Adrenal gland (tissue), 12 donors: ENCODE results near the gene CHMP1A. TPM values are rescaled to one million over a fixed set of nuclear protein-coding genes. Genes with fewer than 3 reads are reported as not detected.

Experiments
- DNase-seq, 7 donors: peaks; one replicate each; pipeline ENCODE4 v3.0.0-alpha.2; 2019 to 2020
- H3K27ac ChIP-seq, 5 donors: fragments of 200-600 bp; sonication (generic) in 4 of 5; 1 replicate in 3 of 5; 2 replicates in 2 of 5; pipeline versions ENCODE4 v1.5.1 to v1.8.0; 2016 to 2020; ENCODE audit warnings: mild to moderate bottlenecking in 1 of 5
- H3K27me3 ChIP-seq: fragments of 200-600 bp; 2 replicates; pipeline ENCODE4 v1.8.0; 2021
- H3K36me3 ChIP-seq, 2 donors: fragments of 200-600 bp; replicated peaks in 1 of 2; 1 replicate in 1 of 2; 2 replicates in 1 of 2; pipeline versions ENCODE4 v1.5.1 to v1.8.0; 2018 to 2022
- H3K4me1 ChIP-seq, 2 donors: fragments of 200-600 bp; replicated peaks in 1 of 2; 1 replicate in 1 of 2; 2 replicates in 1 of 2; pipeline versions ENCODE4 v1.5.1 to v1.8.0; 2018 to 2021
- H3K4me3 ChIP-seq, 4 donors: fragments of 200-600 bp; sonication (generic) in 3 of 4; one replicate each; pipeline ENCODE4 v1.5.1; 2016 to 2018
- H3K9me3 ChIP-seq, 3 donors: fragments of 200-600 bp; sonication (generic) in 1 of 3; replicated peaks in 1 of 3; 1 replicate in 2 of 3; 2 replicates in 1 of 3; pipeline versions ENCODE4 v1.5.1 to v1.8.0; 2016 to 2021
- POLR2A ChIP-seq, 2 donors: fragments of 450-650 bp; IDR thresholded peaks; one replicate each; pipeline ENCODE4 v1.6.1; 2017; ENCODE audit warnings: antibody characterized with exemption in 2 of 2, mild to moderate bottlenecking in 2 of 2, moderate library complexity in 1 of 2
- WGBS, 4 donors: extraction: QIAGEN DNeasy Blood & Tissue Kit in 2 of 4; methylation state at CpG; one replicate each; pipeline versions ENCODE4 v1.1.5 to v1.1.7; 2013 to 2017; 5-methylcytosine and 5-hydroxymethylcytosine counted together
- intact Hi-C, 2 donors: fragments of 100-400 bp; cut with DNase I; formaldehyde crosslinking; loops; one replicate each; pipeline versions ENCODE4 v1.14.1 to v1.15.0; 2022 to 2023
- polyA plus RNA-seq, 3 donors: library from polyadenylated mRNA; stranded (reverse); fragments of 200-250 nt in 2 of 3; fragments of 350-450 nt in 1 of 3; fragmentation: Illumina TruSeq in 1 of 3; extraction: RNeasy Lipid Tissue Mini Kit (QIAGEN cat#74804) in 1 of 3; gene quantifications; one replicate each; pipeline ENCODE4 v1.2.3, GENCODE V29; 2013 to 2014
- total RNA-seq, 9 donors: library from RNA; depleted of rRNA in 4 of 9; stranded (reverse); fragments of >200 nt in 4 of 9; fragments of 120-200 nt in 1 of 9; fragmentation: NEBNext Ultra II Directional in 1 of 9; extraction: Animal tissue kit (Norgen Biotek cat#: 25700) in 1 of 9; gene quantifications; one replicate each; pipeline versions ENCODE4 v1.1.0 to v1.2.4, GENCODE V29; 2013 to 2023
- TF ChIP-seq, protein P1 (sequence below), 6 experiments: fragments of 450-650 bp in 4 of 6; fragments of 200-600 bp in 2 of 6; sonication (generic) in 1 of 6; IDR thresholded peaks; 1 replicate in 5 of 6; 2 replicates in 1 of 6; pipeline versions ENCODE4 v1.5.1 to v1.8.0; 2016 to 2021; ENCODE audit warnings: antibody characterized with exemption in 6 of 6, mild to moderate bottlenecking in 2 of 6, moderate library complexity in 1 of 6
- donor health status: healthy with polysubstance abuse.
- donor health status: Bipolar disorder and iron deficiency.
- donor health status: DM: yes; HTN: yes; CAD: no.
- donor health status: DM: no; HTN: no; CAD: no.
- donor health status: DM: no; HTN: no; CAD: no.
- donor health status: DM: yes; HTN: yes; CAD: no.

Gene CHMP1A
- total and polyA plus RNA-seq, 12 donors, result 32.5 to 100.0 (median 64.6) TPM

DNA sequence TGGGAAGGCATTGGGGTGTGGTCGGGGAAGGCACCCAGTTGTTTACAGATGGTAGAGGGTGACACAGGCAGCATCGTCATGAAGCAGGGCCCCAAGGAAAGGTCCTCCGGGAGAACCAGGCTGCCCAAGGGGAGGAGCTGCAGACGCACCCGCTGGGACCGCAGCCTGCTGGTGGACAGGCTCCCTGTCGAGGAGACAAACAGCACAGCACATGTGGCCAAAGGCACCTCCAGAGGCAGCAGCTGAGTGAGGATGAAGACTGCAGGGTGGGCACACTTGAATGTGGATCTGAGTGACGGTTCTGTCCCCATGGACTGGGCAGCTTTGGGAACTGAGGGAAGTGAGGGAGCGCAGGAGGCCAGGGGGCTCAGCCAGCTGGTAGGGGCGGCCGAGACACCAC lies 12.4 kb downstream of the CHMP1A start:
- WGBS, 4 donors, result 81 to 90% (median 87%) methylated on average over 6 to 11 of the region's 11 CpGs
- Histone ChIP-seq H3K9me3 (no peaks in the 10 kb centered on the region), H3K4me3 (no peak overlapping the region), H3K4me1 (peaks cover 0 to 9% of the 10 kb centered on the region in 2 donors), H3K27me3 (no peaks in the 10 kb centered on the region), H3K36me3 (peaks cover 0 to 29% of the 10 kb centered on the region in 2 donors), H3K27ac (no peak overlapping the region)
- no peak for DNase-seq
- TF ChIP-seq, protein P1, sequence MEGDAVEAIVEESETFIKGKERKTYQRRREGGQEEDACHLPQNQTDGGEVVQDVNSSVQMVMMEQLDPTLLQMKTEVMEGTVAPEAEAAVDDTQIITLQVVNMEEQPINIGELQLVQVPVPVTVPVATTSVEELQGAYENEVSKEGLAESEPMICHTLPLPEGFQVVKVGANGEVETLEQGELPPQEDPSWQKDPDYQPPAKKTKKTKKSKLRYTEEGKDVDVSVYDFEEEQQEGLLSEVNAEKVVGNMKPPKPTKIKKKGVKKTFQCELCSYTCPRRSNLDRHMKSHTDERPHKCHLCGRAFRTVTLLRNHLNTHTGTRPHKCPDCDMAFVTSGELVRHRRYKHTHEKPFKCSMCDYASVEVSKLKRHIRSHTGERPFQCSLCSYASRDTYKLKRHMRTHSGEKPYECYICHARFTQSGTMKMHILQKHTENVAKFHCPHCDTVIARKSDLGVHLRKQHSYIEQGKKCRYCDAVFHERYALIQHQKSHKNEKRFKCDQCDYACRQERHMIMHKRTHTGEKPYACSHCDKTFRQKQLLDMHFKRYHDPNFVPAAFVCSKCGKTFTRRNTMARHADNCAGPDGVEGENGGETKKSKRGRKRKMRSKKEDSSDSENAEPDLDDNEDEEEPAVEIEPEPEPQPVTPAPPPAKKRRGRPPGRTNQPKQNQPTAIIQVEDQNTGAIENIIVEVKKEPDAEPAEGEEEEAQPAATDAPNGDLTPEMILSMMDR (IDR thresholded peaks at IDR 0.05), result no peak
- TF ChIP-seq POLR2A (IDR thresholded peaks at IDR 0.05), result no peak
- intact Hi-C loops, result loop anchor here in 1 of 2 donors (10.0 kb wide), 1 partner anchor 410 kb away; no protein-coding TSS in a partner anchor

DNA sequence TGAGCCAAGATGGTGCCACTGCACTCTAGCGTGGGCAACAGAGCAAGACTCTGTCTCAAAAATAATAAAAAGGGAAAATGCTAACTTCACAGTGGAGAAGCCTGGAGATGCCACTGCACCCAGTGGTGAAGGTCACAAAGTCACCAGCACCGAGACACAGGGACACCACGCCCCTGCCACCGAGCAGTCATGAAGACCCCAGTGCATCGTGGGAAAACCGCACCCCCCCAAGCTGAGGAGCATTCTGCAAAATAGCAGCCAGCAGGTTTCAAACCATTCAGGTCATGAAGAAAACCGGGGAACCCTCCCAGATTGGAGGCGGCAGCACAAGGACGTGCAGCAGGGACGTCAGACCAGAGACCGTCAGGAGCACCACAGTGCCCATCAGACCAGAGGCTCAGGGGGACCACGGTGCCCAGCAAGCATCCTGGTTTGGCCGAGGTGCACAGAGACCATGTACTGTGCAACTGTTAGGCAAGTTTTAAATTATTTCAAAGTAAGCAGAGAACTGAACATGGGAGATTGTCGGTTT lies 13.7 kb downstream of the CHMP1A start:
- peaks cover 0 to 9% of the 10 kb centered on the region in 2 donors for H3K4me1 ChIP-seq
- H3K4me3 ChIP-seq, result no peak overlapping the region
- peaks cover 0 to 29% of the 10 kb centered on the region in 2 donors for H3K36me3 ChIP-seq
- 62 to 79% (median 68%) methylated on average over 13 to 14 of the region's 14 CpGs for WGBS, 4 donors
- no peak overlapping the region for H3K27ac ChIP-seq
- TF ChIP-seq, protein P1 (IDR thresholded peaks at IDR 0.05), result no peak
- TF ChIP-seq POLR2A (IDR thresholded peaks at IDR 0.05), result no peak
- DNase-seq, result no peak
- intact Hi-C loops, result loop anchor here in 1 of 2 donors (5.0 to 10.0 kb wide), 2 partner anchors 67 to 409 kb away; partner anchors contain the start of gene CPNE7
- H3K9me3 ChIP-seq, result no peaks in the 10 kb centered on the region
- H3K27me3 ChIP-seq, result no peaks in the 10 kb centered on the region

- intact Hi-C loops, result loop anchor here in 1 of 2 donors (5.0 to 10.0 kb wide), 2 partner anchors 65 to 408 kb away; partner anchors contain the start of gene CPNE7
- Histone ChIP-seq H3K4me3 (no peak overlapping the region), H3K4me1 (peaks cover 0 to 9% of the 10 kb centered on the region in 2 donors), H3K27ac (no peak overlapping the region), H3K9me3 (no peaks in the 10 kb centered on the region), H3K27me3 (no peaks in the 10 kb centered on the region), H3K36me3 (peaks cover 0 to 29% of the 10 kb centered on the region in 2 donors)
- DNase-seq, result no peak
- TF ChIP-seq POLR2A (IDR thresholded peaks at IDR 0.05), result no peak
- TF ChIP-seq, protein P1 (IDR thresholded peaks at IDR 0.05), result no peak
- 79 to 100% (median 82%) methylated on average over 1 to 13 of the region's 13 CpGs for WGBS, 4 donors
Observed at GRCh38 chr16:89642574-89642973, 14.9 kb downstream of the CHMP1A start.

- peaks cover 0 to 22% of the 10 kb centered on the region in 2 donors for H3K36me3 ChIP-seq
- no peaks in the 10 kb centered on the region for H3K9me3 ChIP-seq
- TF ChIP-seq POLR2A (IDR thresholded peaks at IDR 0.05), result no peak
- TF ChIP-seq, protein P1 (IDR thresholded peaks at IDR 0.05), result no peak
- H3K4me3 ChIP-seq, result peak overlapping the region in 1 of 4 donors; percentile 35
- peak overlapping the region in 1 of 5 donors; percentile 69 for H3K27ac ChIP-seq
- intact Hi-C loops, result loop anchor here in 1 of 2 donors (5.0 to 10.0 kb wide), 2 partner anchors 64 to 407 kb away; partner anchors contain the start of gene CPNE7
- DNase-seq, result no peak
- WGBS, 4 donors, result 29 to 64% (median 40%) methylated on average over 7 to 14 of the region's 14 CpGs
- no peaks in the 10 kb centered on the region for H3K27me3 ChIP-seq
- H3K4me1 ChIP-seq, result peaks cover 0 to 9% of the 10 kb centered on the region in 2 donors
Observed at GRCh38 chr16:89641458-89642119, 15.9 kb downstream of the CHMP1A start.
